CD4-positive, CD25-positive, alpha-beta regulatory T cell (primary cell): ENCODE measurements around the gene SERPINA5. TPM values are rescaled to one million over a fixed set of nuclear protein-coding genes. Genes with fewer than 3 reads are reported as not detected.
"Not testable (repeated sequence)": the region's sequence is repeated elsewhere in the genome, so short reads cannot be mapped to it uniquely, and the experiment has no call there.

Source experiments
- ATAC-seq, 2 donors: fragments of 150-1000 bp; cut with Tn5 transposase; one replicate each; pipeline ENCODE4 v1.10.0; 2021; ENCODE audit warnings: low read depth in 2 of 2, moderate number of reproducible peaks in 2 of 2, moderate library complexity in 1 of 2
- DNase-seq, 3 donors: peaks; one replicate each; pipeline versions ENCODE4 v3.0.0 to v3.0.0-alpha.2; 2012 to 2022; ENCODE audit warnings: mixed read lengths in 1 of 3
- H3K27ac ChIP-seq: one replicate; pipeline ENCODE4 v1.7.0; 2013; ENCODE audit warnings: mild to moderate bottlenecking, low read length; ENCODE audit not compliant: insufficient read depth, poor library complexity, severe bottlenecking
- H3K27me3 ChIP-seq: one replicate; pipeline ENCODE4 v1.7.0; 2013; ENCODE audit warnings: low read length; ENCODE audit not compliant: control insufficient read depth, insufficient read depth
- H3K36me3 ChIP-seq: one replicate; pipeline ENCODE4 v1.7.0; 2013; ENCODE audit warnings: mild to moderate bottlenecking, low read length, moderate library complexity; ENCODE audit not compliant: control insufficient read depth, insufficient read depth
- H3K4me1 ChIP-seq: 2 replicates; pipeline ENCODE4 v1.7.0; 2013; ENCODE audit warnings: mild to moderate bottlenecking, low read length; ENCODE audit not compliant: insufficient read depth, control insufficient read depth, poor library complexity, severe bottlenecking
- H3K4me3 ChIP-seq: one replicate; pipeline ENCODE4 v1.7.0; 2013; ENCODE audit warnings: low read depth, mild to moderate bottlenecking, low read length, moderate library complexity
- H3K9me3 ChIP-seq, 2 experiments: 1 replicate in 1 of 2; 2 replicates in 1 of 2; pipeline ENCODE4 v1.7.0; 2013; ENCODE audit warnings: low read length in 2 of 2, mild to moderate bottlenecking in 1 of 2, moderate library complexity in 1 of 2; ENCODE audit not compliant: control insufficient read depth in 2 of 2
- H3K27ac Mint-ChIP-seq, 3 donors: one replicate each; pipeline ENCODE4 v1.8.0; 2020 to 2022; ENCODE audit warnings: mild to moderate bottlenecking in 3 of 3, mixed read lengths in 3 of 3, moderate library complexity in 2 of 3
- H3K27me3 Mint-ChIP-seq: one replicate; pipeline ENCODE4 v1.8.0; 2022; ENCODE audit warnings: mild to moderate bottlenecking, mixed read lengths
- H3K36me3 Mint-ChIP-seq: one replicate; pipeline ENCODE4 v1.8.0; 2020; ENCODE audit warnings: mixed read lengths
- H3K4me1 Mint-ChIP-seq, 4 donors: one replicate each; pipeline ENCODE4 v1.8.0; 2020 to 2022; ENCODE audit warnings: mixed read lengths in 4 of 4, mild to moderate bottlenecking in 1 of 4
- H3K4me3 Mint-ChIP-seq, 4 donors: one replicate each; pipeline ENCODE4 v1.8.0; 2020 to 2022; ENCODE audit warnings: mild to moderate bottlenecking in 4 of 4, mixed read lengths in 4 of 4, moderate library complexity in 3 of 4
- H3K9me3 Mint-ChIP-seq, 7 donors: one replicate each; pipeline ENCODE4 v1.8.0; 2020 to 2022; ENCODE audit warnings: mixed read lengths in 7 of 7, mild to moderate bottlenecking in 3 of 7, moderate library complexity in 2 of 7
- polyA plus RNA-seq, 4 donors: library from polyadenylated mRNA; unstranded; fragments of 300-500 nt; fragmentation: Illumina TruSeq; gene quantifications; one replicate each; pipeline ENCODE4 v1.2.3, GENCODE V29; 2021
- total RNA-seq: library from RNA; stranded (reverse); gene quantifications from one replicate; pipeline ENCODE4 v1.2.3, GENCODE V29; 2022

The SERPINA5 gene
- total and polyA plus RNA-seq, 5 donors from 2014 or later = not detected

DNA sequence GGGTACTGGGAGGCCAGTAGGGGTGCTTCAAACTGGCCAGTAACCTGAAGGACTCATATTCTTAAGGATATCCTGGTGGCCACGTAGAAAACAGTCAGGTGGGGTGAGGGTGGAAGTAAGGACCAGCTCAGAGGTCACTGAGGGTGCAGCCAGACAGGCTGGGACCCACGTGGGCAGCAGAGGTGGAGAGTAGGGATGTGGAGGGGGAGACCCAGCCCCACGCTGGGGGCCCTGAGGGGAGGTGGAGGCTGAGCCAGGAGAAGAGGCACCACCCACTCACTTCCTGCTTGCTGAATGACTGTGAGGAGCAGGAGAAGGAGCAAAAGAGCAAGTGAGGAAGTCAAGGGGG is 18.4 kb downstream of the SERPINA5 start:
- Histone ChIP-seq H3K4me1 (no peaks in the 10 kb centered on the region), H3K27ac (no peak overlapping the region), H3K9me3 (no peaks in the 10 kb centered on the region), H3K4me3 (no peak overlapping the region), H3K36me3 (no peaks in the 10 kb centered on the region), H3K27me3 (no peaks in the 10 kb centered on the region)
- no peak for DNase-seq
- no peak for ATAC-seq
- no peak overlapping the region for H3K27ac Mint-ChIP-seq
- no peak overlapping the region for H3K4me3 Mint-ChIP-seq
- peaks cover 0 to 2% (median 0%) of the 10 kb centered on the region in 7 donors for H3K9me3 Mint-ChIP-seq
- no peaks in the 10 kb centered on the region for H3K4me1 Mint-ChIP-seq
- no peaks in the 10 kb centered on the region for H3K36me3 Mint-ChIP-seq
- no peaks in the 10 kb centered on the region for H3K27me3 Mint-ChIP-seq

GRCh38 chr14:94600148-94600545 is 18.9 kb downstream of the SERPINA5 start:
- Mint-ChIP-seq H3K27me3 (no peaks in the 10 kb centered on the region), H3K4me3 (no peak overlapping the region), H3K36me3 (no peaks in the 10 kb centered on the region), H3K4me1 (no peaks in the 10 kb centered on the region), H3K9me3 (peaks cover 0 to 2% (median 0%) of the 10 kb centered on the region in 7 donors), H3K27ac (no peak overlapping the region)
- no peak for DNase-seq
- Histone ChIP-seq H3K4me3 (no peak overlapping the region), H3K9me3 (no peaks in the 10 kb centered on the region), H3K4me1 (no peaks in the 10 kb centered on the region), H3K27me3 (no peaks in the 10 kb centered on the region), H3K36me3 (no peaks in the 10 kb centered on the region), H3K27ac (no peak overlapping the region)
- ATAC-seq = no peak

GRCh38 chr14:94601884-94602391 is 20.7 kb downstream of the SERPINA5 start:
- Histone ChIP-seq H3K4me3 (no peak overlapping the region), H3K27me3 (no peaks in the 10 kb centered on the region), H3K4me1 (no peaks in the 10 kb centered on the region), H3K9me3 (no peaks in the 10 kb centered on the region), H3K27ac (no peak overlapping the region), H3K36me3 (no peaks in the 10 kb centered on the region)
- no peak overlapping the region for H3K27ac Mint-ChIP-seq
- no peaks in the 10 kb centered on the region for H3K27me3 Mint-ChIP-seq
- no peaks in the 10 kb centered on the region for H3K36me3 Mint-ChIP-seq
- no peak for DNase-seq
- H3K4me1 Mint-ChIP-seq = no peaks in the 10 kb centered on the region
- no peak overlapping the region for H3K4me3 Mint-ChIP-seq
- H3K9me3 Mint-ChIP-seq = peaks cover 0 to 8% (median 0%) of the 10 kb centered on the region in 7 donors
- no peak for ATAC-seq

GRCh38 chr14:94602722-94603121 is 21.5 kb downstream of the SERPINA5 start:
- Histone ChIP-seq H3K36me3 (no peaks in the 10 kb centered on the region), H3K27ac (no peak overlapping the region), H3K9me3 (no peaks in the 10 kb centered on the region), H3K27me3 (no peaks in the 10 kb centered on the region), H3K4me1 (no peaks in the 10 kb centered on the region), H3K4me3 (no peak overlapping the region)
- H3K27ac Mint-ChIP-seq = no peak overlapping the region
- H3K27me3 Mint-ChIP-seq = no peaks in the 10 kb centered on the region
- no peaks in the 10 kb centered on the region for H3K4me1 Mint-ChIP-seq
- ATAC-seq = no peak
- no peak for DNase-seq
- H3K4me3 Mint-ChIP-seq = no peak overlapping the region
- no peaks in the 10 kb centered on the region for H3K36me3 Mint-ChIP-seq
- H3K9me3 Mint-ChIP-seq = peaks cover 0 to 8% (median 0%) of the 10 kb centered on the region in 7 donors

- Histone ChIP-seq H3K4me1 (no peaks in the 10 kb centered on the region), H3K4me3 (no peak overlapping the region), H3K27me3 (no peaks in the 10 kb centered on the region), H3K27ac (no peak overlapping the region), H3K9me3 (no peaks in the 10 kb centered on the region), H3K36me3 (no peaks in the 10 kb centered on the region)
- Mint-ChIP-seq H3K27ac (no peak overlapping the region), H3K9me3 (peaks cover 0 to 8% (median 0%) of the 10 kb centered on the region in 7 donors), H3K27me3 (no peaks in the 10 kb centered on the region), H3K36me3 (no peaks in the 10 kb centered on the region), H3K4me1 (no peaks in the 10 kb centered on the region), H3K4me3 (no peak overlapping the region)
- DNase-seq = no peak
- ATAC-seq = no peak
Measured at GRCh38 chr14:94605361-94605760, 24.1 kb downstream of the SERPINA5 start.

DNA sequence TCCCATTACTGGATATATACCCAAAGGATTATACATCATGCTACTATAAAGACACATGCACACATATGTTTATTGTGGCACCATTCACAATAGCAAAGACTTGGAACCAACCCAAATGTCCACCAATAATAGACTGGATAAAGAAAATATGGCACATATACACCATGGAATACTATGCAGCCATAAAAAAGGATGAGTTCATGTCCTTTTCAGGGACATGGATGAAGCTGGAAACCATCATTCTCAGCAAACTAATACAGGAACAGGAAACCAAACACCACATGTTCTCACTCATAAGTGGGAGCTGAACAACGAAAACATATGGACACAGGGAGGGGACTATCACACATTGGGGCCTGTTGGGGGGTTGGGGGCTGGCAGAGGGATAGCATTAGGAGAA is 27.7 kb downstream of the SERPINA5 start:
- not testable (repeated sequence) for H3K36me3 Mint-ChIP-seq, DNase-seq, H3K27ac ChIP-seq

GRCh38 chr14:94611179-94611578 is 30.0 kb downstream of the SERPINA5 start:
- Histone ChIP-seq H3K9me3 (no peaks in the 10 kb centered on the region), H3K27ac (no peak overlapping the region), H3K27me3 (no peaks in the 10 kb centered on the region), H3K36me3 (no peaks in the 10 kb centered on the region), H3K4me3 (no peak overlapping the region), H3K4me1 (no peaks in the 10 kb centered on the region)
- no peak overlapping the region for H3K4me3 Mint-ChIP-seq
- H3K27me3 Mint-ChIP-seq = peaks cover 8% of the 10 kb centered on the region
- ATAC-seq (no peak), DNase-seq (no peak)
- no peaks in the 10 kb centered on the region for H3K36me3 Mint-ChIP-seq
- H3K4me1 Mint-ChIP-seq = no peaks in the 10 kb centered on the region
- peaks cover 0 to 1% (median 0%) of the 10 kb centered on the region in 7 donors for H3K9me3 Mint-ChIP-seq
- no peak overlapping the region for H3K27ac Mint-ChIP-seq

More for the DNA sequence above, 27.7 kb downstream of the SERPINA5 start:
- not testable (repeated sequence) for ATAC-seq, H3K4me1 Mint-ChIP-seq, H3K27me3 Mint-ChIP-seq, H3K27ac Mint-ChIP-seq, H3K36me3 ChIP-seq, H3K27me3 ChIP-seq, H3K4me1 ChIP-seq, H3K4me3 ChIP-seq, H3K9me3 Mint-ChIP-seq, H3K4me3 Mint-ChIP-seq, H3K9me3 ChIP-seq

DNA sequence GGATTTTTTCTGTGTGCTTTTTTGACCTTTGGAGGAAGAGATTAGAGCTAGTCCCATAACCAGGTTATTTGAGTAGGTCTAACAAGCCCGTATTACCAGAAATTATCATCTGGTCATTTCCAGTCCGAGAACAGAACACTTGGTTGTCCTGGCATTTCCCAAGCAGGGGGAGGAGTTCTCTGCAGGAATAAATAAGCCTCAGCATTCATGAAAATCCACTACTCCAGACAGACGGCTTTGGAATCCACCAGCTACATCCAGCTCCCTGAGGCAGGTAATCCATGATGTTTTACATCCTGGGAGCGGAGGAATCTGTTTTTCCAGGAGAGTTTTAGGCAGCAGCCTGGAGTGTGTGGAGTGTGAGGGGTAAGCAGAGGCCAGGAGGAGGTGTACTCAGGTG is 30.9 kb downstream of the SERPINA5 start, which contains the start of gene SERPINA3:
TSS of gene SERPINA3 (plus strand) at position 218 of the 400 bp plus-strand sequence. CDS start 2,051 bp downstream, outside the sequence.
- no peak within 1 kb of the TSS for H3K27ac Mint-ChIP-seq
- H3K4me1 Mint-ChIP-seq = no peaks in the 10 kb centered on the region
- Histone ChIP-seq H3K9me3 (peaks cover 0 to 7% of the 10 kb centered on the region in 2 experiments), H3K4me1 (no peaks in the 10 kb centered on the region), H3K4me3 (no peak within 1 kb of the TSS), H3K27ac (no peak within 1 kb of the TSS), H3K27me3 (no peaks in the 10 kb centered on the region), H3K36me3 (no peaks in the 10 kb centered on the region)
- peaks cover 0 to 6% (median under 1%) of the 10 kb centered on the region in 7 donors for H3K9me3 Mint-ChIP-seq
- DNase-seq = no peak
- H3K36me3 Mint-ChIP-seq = no peaks in the 10 kb centered on the region
- H3K4me3 Mint-ChIP-seq = no peak within 1 kb of the TSS
- peaks cover 8% of the 10 kb centered on the region for H3K27me3 Mint-ChIP-seq
- no peak for ATAC-seq
